RPMI8226 (cell line): Measurements from ENCODE around the gene ARHGEF40.

Experiments
- DNase-seq: peaks from one replicate; pipeline ENCODE4 v3.0.0-alpha.2; 2015

The ARHGEF40 gene

DNA sequence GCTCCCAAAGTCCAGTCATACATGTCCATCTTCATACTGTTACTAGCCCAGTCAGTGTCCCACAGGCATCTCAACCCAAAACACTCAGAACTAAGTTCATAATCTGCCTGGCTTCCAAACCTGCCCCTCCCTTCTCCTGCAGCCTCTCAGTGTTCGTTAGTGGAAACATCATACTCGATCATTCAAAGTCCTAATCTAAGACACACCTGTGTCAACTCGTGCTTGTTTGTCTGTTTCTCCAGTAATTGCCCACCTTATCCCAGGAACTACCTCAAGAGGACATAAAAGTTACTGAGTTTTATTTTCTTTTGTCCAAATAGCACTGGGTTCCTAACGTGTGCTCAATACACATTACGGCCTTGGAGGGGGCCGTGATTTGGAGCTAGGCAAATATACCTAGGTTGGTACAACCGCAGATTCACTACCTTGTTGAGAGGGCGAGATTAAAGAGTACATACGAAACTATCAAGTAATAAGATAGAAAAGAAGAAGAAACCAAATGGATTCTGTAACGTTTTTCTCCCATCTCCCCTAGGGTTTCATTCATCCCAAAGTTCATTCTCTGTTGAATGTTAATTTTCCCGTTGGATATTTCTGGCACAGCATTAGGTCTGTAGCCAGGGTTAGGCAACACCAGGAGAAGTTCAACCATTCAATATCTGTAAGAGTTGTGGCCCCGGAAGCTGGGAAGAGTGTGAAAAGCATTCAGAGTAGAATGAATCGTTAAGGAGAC lies 9.3 kb upstream of the ARHGEF40 start:
- DNase-seq, result no peak

DNA sequence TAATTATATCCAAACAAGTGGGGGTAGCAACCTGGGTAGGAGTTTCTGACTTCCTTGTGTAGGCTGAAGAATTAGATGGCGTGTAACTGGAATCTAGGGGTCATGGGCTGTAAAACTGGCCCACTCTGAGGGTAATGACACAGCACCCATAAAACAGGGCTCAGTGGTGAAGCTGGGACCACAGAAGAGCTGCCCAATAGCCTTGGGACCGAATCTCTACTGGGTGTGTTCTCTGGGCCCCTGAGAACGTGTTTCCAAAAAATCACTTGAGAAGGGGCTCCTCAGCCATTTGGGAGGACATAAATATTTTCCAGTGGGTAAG lies 8.8 kb upstream of the ARHGEF40 start:
- no peak for DNase-seq

DNA sequence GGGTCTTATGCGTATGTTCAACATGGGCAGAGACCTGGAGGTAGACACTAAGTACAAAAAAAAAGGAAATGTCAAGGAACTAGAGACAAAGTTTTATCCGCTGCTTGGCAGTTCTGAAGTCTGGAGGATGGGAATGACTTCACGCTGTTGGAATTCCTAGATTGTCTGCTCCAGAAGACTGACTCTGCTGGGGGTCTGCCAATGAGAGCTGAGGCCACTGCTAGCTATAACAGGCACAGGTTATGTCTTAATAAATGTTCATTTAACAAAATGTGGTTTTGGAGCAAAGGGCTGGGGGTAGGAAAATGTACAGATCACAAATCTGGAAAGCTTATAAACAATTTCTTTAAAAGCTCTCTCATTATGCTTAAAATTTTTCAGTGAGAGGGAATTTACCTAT lies 6.6 kb upstream of the ARHGEF40 start:
- no peak for DNase-seq

DNA sequence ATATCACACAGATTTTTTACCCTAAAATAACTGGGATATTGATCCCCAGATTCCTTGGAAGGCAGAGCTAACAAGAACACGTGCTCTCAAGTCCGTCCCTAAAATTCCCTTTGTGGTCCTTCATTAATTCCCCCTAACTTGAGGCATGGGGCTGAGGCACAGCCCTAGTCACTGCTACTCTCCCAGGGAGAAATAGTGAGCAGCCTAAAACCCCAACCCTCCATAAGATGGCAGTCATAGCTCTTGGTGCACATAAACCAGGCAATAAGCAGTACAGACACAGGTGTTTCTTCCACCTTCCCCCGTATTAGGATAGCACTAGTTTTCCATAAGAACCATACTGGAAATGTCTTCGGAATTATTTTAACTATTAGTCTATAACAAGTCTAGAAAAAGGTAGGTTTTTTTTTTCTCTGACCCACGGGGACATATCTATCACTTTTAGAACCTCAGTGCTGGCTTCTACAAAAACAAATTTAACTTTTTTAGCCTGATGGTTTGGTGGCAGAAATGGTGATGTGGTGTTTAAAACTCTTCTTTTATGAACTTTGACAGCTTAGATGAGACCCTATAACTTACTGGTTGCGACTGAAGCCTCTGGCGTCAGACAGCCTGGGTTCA lies 3.1 kb upstream of the ARHGEF40 start:
- DNase-seq, result peak; percentile 28

DNA sequence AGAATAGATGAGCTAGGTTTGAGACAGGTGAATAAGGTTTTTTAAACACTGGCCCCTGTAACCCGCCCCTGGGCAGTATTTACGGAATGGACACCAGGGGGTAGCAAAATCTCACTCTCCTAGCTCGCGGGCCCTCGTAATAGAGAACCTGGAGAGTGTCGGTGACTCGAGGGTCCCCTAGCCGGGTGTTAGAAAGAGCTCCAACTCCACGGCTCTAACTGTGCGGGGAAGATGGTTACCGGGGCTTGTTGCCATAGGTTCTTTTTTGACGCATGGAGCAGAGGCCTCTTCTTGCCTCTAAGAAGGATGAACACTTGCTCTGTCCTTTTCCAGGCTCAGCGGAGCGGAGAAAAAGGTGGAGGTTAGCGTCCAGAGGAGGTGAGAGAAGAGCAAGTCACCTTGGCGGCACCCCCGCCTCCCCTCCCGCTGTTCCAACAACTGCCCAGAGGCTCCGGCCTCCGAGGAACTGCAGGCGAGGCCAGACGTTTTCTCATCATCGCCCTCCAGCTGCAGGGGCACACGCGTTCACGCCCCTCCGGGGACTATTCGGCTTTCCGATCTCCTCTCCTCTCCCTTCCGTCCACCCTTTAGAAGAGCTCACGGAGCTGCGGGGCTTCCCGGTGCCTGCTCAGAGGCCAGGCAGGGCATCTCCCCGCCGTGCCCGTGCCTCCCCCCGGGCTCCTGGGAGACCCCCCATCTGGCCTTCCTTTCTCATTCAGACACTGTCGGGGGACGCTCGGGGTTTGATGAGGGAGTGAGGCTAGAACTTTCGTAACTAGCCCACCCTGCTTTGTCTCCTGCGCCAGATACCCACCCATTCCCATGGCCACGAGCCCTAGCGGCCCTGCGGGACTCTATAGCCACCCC lies 1.4 kb upstream of the ARHGEF40 start:
- peak; percentile 65 for DNase-seq

DNA sequence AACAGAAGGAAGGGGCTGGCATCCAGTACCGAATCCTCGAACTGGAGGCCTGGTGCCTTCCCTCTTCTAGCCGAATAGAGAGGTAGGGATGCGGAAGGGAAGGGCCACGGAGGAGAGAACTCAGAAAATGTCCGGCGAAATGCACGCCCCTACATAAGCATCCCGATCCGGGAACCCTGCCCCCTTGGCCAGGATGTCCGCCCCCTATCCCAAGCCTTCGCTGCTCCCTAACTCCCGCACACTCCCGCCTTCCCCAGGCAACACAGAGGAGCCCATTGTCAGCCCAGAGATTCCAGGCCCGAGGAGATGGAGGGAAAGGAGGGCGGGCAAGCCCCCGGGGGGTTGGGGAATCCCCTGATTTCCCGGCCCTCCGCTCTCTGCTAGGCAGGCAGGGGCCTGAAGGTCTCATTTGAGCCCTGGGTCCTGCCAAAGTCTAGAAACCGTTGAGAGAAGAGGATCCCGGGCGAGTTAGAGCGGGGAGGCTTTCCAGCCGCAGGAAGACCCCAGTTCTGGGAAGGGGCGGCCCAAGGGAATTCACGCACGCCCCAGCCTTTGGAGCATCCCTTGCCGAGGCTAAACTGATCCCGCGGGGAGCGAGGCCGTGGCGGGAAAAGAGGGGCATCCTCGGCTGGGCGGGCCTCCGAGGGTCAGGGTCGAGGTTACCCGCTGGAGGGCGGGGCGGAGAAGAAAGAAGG lies 569 bp upstream of the ARHGEF40 start:
- peak; percentile 11 for DNase-seq

DNA sequence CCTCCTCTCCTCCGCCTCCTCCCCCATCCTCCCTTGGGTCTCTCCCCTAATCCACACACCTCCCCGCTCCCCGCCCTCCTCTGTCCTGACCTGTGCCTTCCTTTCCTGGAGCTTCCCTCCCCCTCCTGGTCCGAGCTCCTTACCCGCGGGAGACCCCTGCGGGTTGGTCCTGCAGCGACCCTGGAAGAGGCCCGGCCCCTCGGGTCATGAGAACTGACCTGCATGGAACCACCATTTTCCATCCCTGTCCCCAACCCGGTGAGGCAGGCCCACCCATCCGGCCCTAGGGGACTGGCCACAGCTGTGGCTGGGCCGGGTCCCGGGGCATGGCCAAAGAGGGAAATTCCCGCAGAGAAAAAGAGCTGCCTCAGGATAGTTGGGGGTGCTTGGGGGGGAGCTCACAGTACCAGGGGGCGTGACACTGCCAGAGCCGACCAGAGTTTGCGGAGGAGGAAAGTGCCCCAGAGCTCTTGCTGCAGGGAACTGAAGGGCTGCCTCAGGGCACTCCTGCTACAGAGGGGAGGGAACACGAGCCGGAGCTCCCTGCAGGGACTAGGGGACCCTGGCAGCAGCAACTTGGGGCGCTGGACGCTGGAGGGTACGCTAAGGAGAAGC lies 613 bp downstream of the ARHGEF40 start:
- peak; percentile 46 for DNase-seq

DNA sequence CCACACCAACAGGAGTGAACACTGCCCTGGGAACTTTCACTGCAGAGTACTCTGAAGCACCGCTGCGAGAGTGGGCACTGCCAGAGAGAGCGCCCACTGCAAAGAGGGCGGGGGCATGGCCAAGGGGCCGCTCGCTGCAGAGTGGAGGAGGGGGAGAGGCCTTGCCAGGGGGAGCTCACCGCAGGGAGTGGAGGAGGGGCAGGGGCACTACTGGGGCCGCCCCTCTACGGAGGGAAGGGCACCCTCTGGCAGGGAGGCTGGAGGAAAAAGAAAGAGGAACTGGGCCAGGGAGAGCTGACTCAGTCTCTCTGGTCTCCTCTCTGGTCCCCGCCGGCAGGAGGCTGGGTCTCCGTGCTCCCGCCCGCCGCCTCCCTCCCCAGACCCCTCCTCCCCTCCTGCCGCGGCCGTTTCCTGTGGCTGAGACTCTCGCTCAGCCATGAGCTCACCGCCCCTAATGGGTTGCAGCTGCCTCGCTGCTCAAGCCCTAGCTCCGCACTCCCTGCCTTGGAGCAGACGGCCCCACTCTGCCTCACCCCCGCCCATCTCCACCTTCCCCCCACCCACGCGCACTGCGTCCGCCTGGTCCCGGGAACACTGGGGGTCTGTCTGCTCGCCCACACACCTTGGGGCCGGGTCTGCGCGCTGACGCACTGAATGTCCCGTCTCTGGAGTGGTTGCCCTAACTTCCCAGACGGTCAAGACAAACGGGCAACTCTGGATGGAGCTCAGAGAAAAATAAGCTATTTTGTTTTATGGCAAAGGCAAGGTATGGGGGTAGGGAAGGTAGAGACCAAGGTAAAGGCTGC lies 1.3 kb downstream of the ARHGEF40 start:
- peak; percentile 93 for DNase-seq

DNA sequence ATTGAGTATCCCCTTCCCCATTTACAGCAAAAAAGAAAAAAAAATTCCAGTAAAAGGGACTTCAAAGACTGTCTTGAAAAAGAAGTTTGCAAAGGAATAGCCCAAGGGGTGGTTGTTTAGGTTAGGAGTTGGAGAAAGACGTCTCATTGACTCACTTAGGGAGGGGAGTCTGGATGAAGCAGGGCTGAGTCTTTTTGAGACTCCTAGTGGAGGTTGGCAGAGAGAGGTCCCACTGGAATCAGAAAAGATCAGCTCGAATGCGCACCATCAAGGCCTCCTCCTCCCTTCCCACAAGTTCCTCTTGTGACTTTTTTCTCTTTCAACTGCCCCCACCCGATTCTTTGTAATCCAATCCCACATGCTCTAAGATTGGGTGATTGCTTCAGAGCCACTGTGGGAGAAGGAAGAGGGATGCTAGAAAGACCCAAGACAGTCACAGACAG lies 1.9 kb downstream of the ARHGEF40 start:
- DNase-seq, result no peak

DNA sequence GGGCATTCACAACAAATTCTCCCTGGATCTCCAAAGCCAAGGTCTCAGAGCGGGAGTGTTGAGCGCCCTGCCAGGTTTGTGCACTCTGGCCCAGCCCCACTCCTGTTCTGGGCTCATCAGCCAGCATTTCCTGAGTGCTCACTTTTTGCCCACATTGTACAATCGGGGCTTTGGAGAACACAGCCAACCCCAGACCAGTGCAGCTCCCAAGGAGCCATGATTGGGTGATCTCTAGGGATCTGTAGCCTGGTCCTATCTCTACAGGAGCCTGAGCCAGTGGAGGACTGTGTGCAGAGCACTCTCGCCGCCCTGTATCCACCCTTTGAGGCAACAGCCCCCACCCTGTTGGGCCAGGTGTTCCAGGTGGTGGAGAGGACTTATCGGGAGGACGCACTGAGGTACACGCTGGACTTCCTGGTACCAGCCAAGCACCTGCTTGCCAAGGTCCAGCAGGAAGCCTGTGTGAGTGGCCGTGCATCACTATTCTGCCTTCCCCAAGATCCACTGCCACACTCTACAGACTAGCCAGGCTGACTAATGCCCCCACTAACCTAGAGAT lies 2.8 kb downstream of the ARHGEF40 start:
- no peak for DNase-seq

DNA sequence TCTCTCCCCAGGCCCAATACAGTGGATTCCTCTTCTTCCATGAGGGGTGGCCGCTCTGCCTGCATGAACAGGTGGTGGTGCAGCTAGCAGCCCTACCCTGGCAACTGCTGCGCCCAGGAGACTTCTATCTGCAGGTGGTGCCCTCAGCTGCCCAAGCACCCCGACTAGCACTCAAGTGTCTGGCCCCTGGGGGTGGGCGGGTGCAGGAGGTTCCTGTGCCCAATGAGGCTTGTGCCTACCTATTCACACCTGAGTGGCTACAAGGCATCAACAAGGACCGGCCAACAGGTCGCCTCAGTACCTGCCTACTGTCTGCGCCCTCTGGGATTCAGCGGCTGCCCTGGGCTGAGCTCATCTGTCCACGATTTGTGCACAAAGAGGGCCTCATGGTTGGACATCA lies 3.8 kb downstream of the ARHGEF40 start:
- no peak for DNase-seq

DNA sequence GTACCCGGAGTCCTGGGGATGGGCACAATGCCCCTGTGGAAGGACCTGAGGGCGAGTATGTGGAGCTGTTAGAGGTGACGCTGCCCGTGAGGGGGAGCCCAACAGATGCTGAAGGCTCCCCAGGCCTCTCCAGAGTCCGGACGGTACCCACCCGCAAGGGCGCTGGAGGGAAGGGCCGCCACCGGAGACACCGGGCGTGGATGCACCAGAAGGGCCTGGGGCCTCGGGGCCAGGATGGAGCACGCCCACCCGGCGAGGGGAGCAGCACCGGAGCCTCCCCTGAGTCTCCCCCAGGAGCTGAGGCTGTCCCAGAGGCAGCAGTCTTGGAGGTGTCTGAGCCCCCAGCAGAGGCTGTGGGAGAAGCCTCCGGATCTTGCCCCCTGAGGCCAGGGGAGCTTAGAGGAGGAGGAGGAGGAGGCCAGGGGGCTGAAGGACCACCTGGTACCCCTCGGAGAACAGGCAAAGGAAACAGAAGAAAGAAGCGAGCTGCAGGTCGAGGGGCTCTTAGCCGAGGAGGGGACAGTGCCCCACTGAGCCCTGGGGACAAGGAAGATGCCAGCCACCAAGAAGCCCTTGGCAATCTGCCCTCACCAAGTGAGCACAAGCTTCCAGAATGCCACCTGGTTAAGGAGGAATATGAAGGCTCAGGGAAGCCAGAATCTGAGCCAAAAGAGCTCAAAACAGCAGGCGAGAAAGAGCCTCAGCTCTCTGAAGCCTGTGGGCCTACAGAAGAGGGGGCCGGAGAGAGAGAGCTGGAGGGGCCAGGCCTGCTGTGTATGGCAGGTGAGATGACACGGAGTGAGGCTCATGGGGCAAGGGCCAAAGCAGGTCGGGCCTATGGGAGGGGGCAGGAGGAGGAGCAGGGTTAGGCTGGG lies 4.5 kb downstream of the ARHGEF40 start:
- no peak for DNase-seq

DNA sequence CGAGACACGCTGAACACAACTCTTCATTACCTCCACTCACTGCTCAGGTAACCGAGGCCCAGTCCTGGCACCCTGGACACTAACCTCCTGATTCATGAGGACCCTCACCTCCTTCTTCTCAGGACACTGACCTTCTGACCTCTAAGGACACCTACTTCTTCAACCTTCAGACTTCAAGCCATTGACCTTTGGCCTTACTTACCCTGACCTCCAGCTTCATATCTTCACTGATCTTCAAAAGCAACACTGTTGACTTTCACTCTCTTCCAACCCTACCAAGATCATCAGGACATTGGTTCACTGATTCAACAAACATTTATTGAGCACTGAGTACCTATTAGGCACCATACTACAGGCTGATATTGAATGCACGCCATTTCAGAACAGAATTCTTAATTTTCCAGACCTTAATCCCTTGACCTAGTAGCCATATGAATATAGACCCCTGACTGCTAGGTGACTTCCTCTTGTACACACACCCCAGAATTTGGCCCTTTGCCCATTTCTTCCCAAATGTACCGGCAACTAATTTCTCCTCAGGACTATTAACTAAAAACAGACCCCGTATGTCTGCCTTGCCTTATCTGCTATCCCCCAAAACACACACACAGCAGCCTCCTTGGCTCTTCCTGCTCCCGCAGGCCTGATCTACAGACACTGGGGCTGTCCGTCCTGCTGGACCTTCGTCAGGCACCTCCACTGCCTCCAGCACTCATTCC lies 5.8 kb downstream of the ARHGEF40 start:
- no peak for DNase-seq

DNA sequence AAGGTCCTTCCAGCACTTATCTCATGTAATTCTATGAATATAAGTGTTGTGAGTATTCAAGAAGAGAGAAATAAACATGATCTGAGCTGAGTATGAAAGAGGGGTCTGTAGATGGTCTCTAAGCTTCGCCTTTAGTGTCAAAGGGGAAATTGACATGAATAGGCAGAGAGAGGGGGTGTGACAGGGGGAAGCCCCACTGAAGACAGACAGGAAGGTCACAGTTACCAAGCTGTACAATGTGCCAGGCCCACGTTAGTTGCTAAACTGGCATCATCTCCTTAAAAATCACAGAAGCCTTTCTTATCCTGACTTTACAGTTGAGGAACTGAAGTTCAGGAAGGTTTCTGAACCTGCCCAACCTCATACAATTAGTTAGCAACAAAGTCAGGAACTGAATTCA lies 7.6 kb downstream of the ARHGEF40 start:
- no peak for DNase-seq

DNA sequence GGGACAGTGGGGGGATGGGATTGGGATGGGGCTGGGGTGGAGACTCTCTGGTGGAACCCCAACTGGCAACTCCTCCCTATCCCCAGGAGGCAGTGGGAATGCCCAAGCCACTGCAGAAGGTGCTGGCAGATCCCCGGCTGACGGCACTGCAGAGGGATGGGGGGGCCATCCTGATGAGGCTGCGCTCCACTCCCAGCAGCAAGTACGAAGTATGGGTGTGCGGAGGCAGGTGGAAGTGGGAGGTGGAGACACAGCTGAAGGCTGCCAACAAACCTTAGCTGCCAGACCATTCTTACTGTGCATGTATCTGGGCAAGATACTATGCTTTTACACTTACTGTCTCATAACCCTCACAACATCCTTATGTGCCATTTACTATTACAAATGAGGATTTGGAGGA lies 8.2 kb downstream of the ARHGEF40 start:
- no peak for DNase-seq

DNA sequence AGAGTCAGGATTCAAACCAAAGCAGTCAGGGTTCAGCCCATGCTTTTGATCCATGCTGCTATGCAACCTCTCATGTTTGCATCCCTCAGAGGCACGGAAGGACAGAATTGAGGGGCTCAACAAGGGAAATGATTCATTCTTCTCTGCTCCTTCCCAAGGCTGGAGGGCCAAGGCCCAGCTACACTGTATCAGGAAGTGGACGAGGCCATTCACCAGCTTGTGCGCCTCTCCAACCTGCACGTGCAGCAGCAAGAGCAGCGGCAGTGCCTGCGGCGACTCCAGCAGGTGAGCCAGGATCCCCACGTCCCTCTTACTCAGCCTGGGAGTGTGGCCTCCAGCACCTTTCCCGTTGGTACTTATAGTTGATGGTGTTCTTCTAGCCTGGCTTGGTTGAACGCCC lies 8.6 kb downstream of the ARHGEF40 start:
- no peak for DNase-seq

DNA sequence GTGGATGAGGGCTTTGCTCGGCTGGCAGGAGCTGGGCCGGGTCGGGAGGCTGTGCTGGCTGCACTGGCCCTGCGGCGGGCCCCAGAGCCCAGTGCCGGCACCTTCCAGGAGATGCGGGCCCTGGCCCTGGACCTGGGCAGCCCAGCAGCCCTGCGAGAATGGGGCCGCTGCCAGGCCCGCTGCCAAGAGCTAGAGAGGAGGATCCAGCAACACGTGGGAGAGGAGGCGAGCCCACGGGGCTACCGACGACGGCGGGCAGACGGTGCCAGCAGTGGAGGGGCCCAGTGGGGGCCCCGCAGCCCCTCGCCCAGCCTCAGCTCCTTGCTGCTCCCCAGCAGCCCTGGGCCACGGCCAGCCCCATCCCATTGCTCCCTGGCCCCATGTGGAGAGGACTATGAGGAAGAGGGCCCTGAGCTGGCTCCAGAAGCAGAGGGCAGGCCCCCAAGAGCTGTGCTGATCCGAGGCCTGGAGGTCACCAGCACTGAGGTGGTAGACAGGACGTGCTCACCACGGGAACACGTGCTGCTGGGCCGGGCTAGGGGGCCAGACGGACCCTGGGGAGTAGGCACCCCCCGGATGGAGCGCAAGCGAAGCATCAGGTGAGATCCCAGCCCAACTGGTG lies 11.5 kb downstream of the ARHGEF40 start:
- no peak for DNase-seq

DNA sequence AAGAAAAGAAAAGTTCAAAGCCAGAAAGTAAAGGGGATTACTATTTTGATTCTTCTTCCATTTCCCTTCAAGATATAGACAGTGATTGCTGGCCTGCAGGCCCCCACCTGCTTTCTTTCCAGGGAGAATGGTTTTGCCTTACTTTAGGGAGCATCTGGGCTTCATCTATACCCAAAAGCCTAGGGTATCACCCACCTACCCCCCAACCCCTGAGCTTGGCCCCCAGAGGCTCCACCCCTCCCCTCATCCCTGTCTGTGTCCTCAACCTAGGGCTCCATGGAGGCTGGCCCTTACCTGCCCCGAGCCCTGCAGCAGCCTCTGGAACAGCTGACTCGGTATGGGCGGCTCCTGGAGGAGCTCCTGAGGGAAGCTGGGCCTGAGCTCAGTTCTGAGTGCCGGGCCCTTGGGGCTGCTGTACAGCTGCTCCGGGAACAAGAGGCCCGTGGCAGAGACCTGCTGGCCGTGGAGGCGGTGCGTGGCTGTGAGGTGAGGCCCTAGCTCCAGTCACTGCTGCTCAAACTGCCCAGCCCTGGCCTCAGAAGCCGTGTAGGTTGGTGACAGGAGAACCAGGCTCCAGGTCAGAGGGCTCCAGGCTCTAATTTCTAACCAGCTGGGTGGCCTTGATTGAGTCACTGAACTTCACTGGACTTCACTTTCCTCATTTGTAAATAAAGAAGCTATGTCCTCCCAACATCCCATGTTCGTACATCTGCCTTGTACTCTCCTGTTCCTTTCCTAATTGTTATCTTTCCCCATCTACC lies 13.6 kb downstream of the ARHGEF40 start:
- DNase-seq, result no peak

DNA sequence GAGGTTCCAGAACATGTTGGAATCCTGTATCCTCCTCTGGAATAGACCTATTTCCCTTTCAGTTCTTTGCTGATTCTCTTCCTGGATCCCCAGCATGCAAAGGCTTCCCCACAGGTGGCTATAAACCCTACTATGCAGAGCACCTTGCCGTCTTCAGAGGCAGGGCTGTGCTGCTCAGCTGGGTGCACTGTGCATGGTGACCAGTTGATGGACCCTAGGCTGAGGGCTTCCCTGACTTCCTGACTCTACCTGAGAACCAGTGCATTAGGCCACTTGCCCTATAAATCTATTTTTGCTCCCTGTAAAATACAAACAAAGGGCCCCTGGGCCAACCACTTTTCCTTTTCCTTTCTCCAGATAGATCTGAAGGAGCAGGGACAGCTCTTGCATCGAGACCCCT lies 14.3 kb downstream of the ARHGEF40 start:
- DNase-seq, result no peak
